NCI-H1694 (cell line): ENCODE measurements around the gene ARHGAP25.

Experiments used
- DNase-seq: peaks from one replicate; lab custom pipeline; 2025; lab: John Stamatoyannopoulos, UW

Gene ARHGAP25

GRCh38 chr2:68742626-68743415 is 8.2 kb downstream of the ARHGAP25 start:
- DNase-seq = no peak

GRCh38 chr2:68743531-68743930 is 8.9 kb downstream of the ARHGAP25 start:
- DNase-seq = no peak

GRCh38 chr2:68744366-68744912 is 9.8 kb downstream of the ARHGAP25 start:
- DNase-seq = no peak

- DNase-seq = no peak
Observed at GRCh38 chr2:68745006-68745405, 10.4 kb downstream of the ARHGAP25 start.

GRCh38 chr2:68746408-68746807 is 11.8 kb downstream of the ARHGAP25 start:
- DNase-seq = no peak

- no peak for DNase-seq
Observed at GRCh38 chr2:68747413-68747812, 12.8 kb downstream of the ARHGAP25 start.

- no peak for DNase-seq
Observed at GRCh38 chr2:68747900-68748299, 13.3 kb downstream of the ARHGAP25 start.

GRCh38 chr2:68748568-68748967 is 14.0 kb downstream of the ARHGAP25 start:
- no peak for DNase-seq

- DNase-seq = no peak
Observed at GRCh38 chr2:68749345-68749744, 14.7 kb downstream of the ARHGAP25 start.

GRCh38 chr2:68750592-68751396 is 16.2 kb downstream of the ARHGAP25 start:
- DNase-seq = no peak

GRCh38 chr2:68751397-68752339 is 17.1 kb downstream of the ARHGAP25 start:
- DNase-seq = peak; percentile 86

- DNase-seq = no peak
Observed at GRCh38 chr2:68753318-68753717, 18.7 kb downstream of the ARHGAP25 start.

- no peak for DNase-seq
Observed at GRCh38 chr2:68755071-68755470, 20.5 kb downstream of the ARHGAP25 start.

GRCh38 chr2:68756178-68756577 is 21.6 kb downstream of the ARHGAP25 start:
- DNase-seq = no peak

- no peak for DNase-seq
Observed at GRCh38 chr2:68757081-68757480, 22.5 kb downstream of the ARHGAP25 start.

- DNase-seq = no peak
Observed at GRCh38 chr2:68762100-68762499, 27.5 kb downstream of the ARHGAP25 start.

- no peak for DNase-seq
Observed at GRCh38 chr2:68762665-68763064, 28.1 kb downstream of the ARHGAP25 start.

GRCh38 chr2:68764041-68764805 is 29.6 kb downstream of the ARHGAP25 start:
- DNase-seq = no peak

- DNase-seq = no peak
Observed at GRCh38 chr2:68764806-68765311, 30.2 kb downstream of the ARHGAP25 start.

- no peak for DNase-seq
Observed at GRCh38 chr2:68765739-68766375, 31.2 kb downstream of the ARHGAP25 start.
